Type B pancreatic cell (in vitro differentiated cells): ENCODE results near the gene RNASE11. TPM values are rescaled to one million over a fixed set of nuclear protein-coding genes. Genes with fewer than 3 reads are reported as not detected.

Experiments
- DNase-seq: peaks from one replicate; pipeline ENCODE4 v3.0.0; 2021; ENCODE audit warnings: mixed read lengths; ENCODE audit not compliant: unreplicated experiment; ENCODE audit errors: extremely low spot score
- H3K27ac Mint-ChIP-seq: 2 replicates; pipeline ENCODE4 v1.8.0; 2021; ENCODE audit warnings: mild to moderate bottlenecking, mixed read lengths
- H3K27me3 Mint-ChIP-seq: 2 replicates; pipeline ENCODE4 v1.8.0; 2021; ENCODE audit warnings: mixed read lengths
- H3K36me3 Mint-ChIP-seq: 2 replicates; pipeline ENCODE4 v1.8.0; 2021; ENCODE audit warnings: mixed read lengths
- H3K4me1 Mint-ChIP-seq: one replicate; pipeline ENCODE4 v1.8.0; 2021; ENCODE audit warnings: mixed read lengths; ENCODE audit not compliant: unreplicated experiment
- H3K4me3 Mint-ChIP-seq: 2 replicates; pipeline ENCODE4 v1.8.0; 2021; ENCODE audit warnings: mild to moderate bottlenecking, mixed read lengths
- H3K9me3 Mint-ChIP-seq: 2 replicates; pipeline ENCODE4 v1.8.0; 2021; ENCODE audit warnings: mixed read lengths
- total RNA-seq: library from RNA; stranded (reverse); gene quantifications from 2 replicates; pipeline ENCODE4 v1.2.1, GENCODE V29; 2021; ENCODE audit warnings: low replicate concordance
- TF ChIP-seq, protein P1 (sequence below): fragments of 200-600 bp; sonication (generic); conservative IDR thresholded peaks from 2 replicates; pipeline ENCODE4 v1.5.0; 2021; ENCODE audit warnings: antibody characterized with exemption, mild to moderate bottlenecking

Gene RNASE11
- total RNA-seq, 1 donor from 2014 or later: not detected

- TF ChIP-seq, protein P1, sequence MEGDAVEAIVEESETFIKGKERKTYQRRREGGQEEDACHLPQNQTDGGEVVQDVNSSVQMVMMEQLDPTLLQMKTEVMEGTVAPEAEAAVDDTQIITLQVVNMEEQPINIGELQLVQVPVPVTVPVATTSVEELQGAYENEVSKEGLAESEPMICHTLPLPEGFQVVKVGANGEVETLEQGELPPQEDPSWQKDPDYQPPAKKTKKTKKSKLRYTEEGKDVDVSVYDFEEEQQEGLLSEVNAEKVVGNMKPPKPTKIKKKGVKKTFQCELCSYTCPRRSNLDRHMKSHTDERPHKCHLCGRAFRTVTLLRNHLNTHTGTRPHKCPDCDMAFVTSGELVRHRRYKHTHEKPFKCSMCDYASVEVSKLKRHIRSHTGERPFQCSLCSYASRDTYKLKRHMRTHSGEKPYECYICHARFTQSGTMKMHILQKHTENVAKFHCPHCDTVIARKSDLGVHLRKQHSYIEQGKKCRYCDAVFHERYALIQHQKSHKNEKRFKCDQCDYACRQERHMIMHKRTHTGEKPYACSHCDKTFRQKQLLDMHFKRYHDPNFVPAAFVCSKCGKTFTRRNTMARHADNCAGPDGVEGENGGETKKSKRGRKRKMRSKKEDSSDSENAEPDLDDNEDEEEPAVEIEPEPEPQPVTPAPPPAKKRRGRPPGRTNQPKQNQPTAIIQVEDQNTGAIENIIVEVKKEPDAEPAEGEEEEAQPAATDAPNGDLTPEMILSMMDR: no peak
- peak overlapping the region; percentile 90 for H3K27ac Mint-ChIP-seq
- peak overlapping the region; percentile 92 for H3K4me3 Mint-ChIP-seq
- peaks cover 35% of the 10 kb centered on the region for H3K4me1 Mint-ChIP-seq
- peaks cover 11% of the 10 kb centered on the region for H3K36me3 Mint-ChIP-seq
- H3K9me3 Mint-ChIP-seq: peaks cover 6% of the 10 kb centered on the region
- H3K27me3 Mint-ChIP-seq: peaks cover 90% of the 10 kb centered on the region
- no peak for DNase-seq
Measured at GRCh38 chr14:20630340-20631022, 42.7 kb upstream of the RNASE11 start.

DNA sequence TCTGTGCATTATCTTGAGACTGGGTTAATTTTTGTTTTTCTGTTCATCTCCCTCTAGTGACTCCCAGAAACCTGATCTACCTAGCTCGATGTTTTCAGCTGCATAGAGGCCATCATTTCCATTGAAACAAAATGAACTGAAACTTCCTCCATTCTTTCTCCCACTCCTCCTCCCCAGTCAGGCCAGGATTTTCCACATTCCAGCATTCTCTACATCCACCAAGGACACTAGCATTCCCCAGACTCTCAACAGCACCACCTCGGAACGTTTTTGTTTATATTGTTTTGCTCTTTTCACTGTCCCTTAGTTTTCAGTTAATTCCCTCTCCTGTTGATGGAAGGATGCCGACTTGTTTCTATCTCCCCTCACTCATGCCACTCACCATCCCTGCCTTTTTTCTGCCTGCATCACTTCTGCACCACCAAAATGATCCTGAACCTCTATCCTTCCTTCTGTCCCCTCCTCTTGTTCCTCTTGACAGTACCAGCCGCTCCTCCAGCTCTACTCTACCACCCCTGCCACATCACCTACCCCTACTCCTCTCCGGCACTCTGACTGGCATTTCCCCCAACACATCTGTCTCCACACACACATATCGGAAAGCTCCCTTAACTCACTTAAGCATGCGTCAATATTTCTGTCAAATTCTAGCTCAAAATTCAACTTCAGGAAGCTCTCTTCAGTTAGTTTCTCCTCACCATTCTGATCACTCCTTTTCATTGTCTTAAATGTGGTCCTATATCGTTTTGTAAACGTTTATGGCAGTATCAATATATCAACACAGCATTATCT, 40.5 kb upstream of the RNASE11 start:
- TF ChIP-seq, protein P1: no peak
- Mint-ChIP-seq H3K9me3 (no peaks in the 10 kb centered on the region), H3K4me1 (peaks cover 44% of the 10 kb centered on the region), H3K27me3 (peaks cover 90% of the 10 kb centered on the region), H3K4me3 (peak overlapping the region; percentile 34), H3K27ac (peak overlapping the region; percentile 58), H3K36me3 (peaks cover 11% of the 10 kb centered on the region)
- no peak for DNase-seq

- Mint-ChIP-seq H3K4me3 (peak overlapping the region; percentile 89), H3K9me3 (no peaks in the 10 kb centered on the region), H3K36me3 (peaks cover 7% of the 10 kb centered on the region), H3K27me3 (peaks cover 90% of the 10 kb centered on the region), H3K4me1 (peaks cover 37% of the 10 kb centered on the region), H3K27ac (peak overlapping the region; percentile 58)
- TF ChIP-seq, protein P1: no peak
- DNase-seq: no peak
Measured at GRCh38 chr14:20627346-20628027, 39.7 kb upstream of the RNASE11 start.

- H3K27ac Mint-ChIP-seq: no peak overlapping the region
- peaks cover 7% of the 10 kb centered on the region for H3K36me3 Mint-ChIP-seq
- H3K4me1 Mint-ChIP-seq: peaks cover 36% of the 10 kb centered on the region
- TF ChIP-seq, protein P1: no peak
- peaks cover 92% of the 10 kb centered on the region for H3K27me3 Mint-ChIP-seq
- no peaks in the 10 kb centered on the region for H3K9me3 Mint-ChIP-seq
- peak overlapping the region; percentile 89 for H3K4me3 Mint-ChIP-seq
- DNase-seq: no peak
Measured at GRCh38 chr14:20626274-20626673, 38.5 kb upstream of the RNASE11 start.

DNA sequence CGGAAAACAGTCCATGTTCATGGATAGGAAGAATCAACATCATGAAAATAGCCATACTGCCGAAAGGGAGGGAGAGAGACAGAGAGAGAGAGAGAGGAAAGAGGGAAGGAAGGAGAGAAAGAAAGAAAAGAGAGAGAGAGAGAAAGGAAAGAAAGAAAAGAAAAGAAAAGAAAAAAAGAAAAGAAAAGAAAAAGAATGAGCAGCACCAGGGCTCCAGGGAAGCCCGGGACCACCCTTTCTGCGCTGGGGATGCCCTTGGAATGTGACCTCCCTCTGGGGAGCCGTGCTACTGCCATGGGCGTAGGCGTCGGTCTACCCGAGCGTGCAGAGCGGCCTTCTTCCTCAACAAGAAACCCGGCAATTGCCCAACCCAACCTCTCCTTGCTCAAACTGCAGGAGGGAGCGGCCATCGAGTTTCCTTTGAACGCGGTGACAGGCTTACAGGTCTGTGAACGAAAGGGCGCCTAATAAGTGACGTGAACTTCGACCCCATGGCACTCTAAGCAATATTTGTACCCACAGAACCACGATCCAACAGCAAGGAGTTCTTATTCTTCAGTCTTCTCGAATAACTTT, 36.8 kb upstream of the RNASE11 start:
- H3K9me3 Mint-ChIP-seq: no peaks in the 10 kb centered on the region
- peak overlapping the region; percentile 97 for H3K27ac Mint-ChIP-seq
- H3K4me1 Mint-ChIP-seq: peaks cover 27% of the 10 kb centered on the region
- peak; percentile 69 for DNase-seq
- H3K36me3 Mint-ChIP-seq: peaks cover 3% of the 10 kb centered on the region
- peaks cover 81% of the 10 kb centered on the region for H3K27me3 Mint-ChIP-seq
- TF ChIP-seq, protein P1: no peak
- peak overlapping the region; percentile 89 for H3K4me3 Mint-ChIP-seq
